Head of caudate nucleus (tissue), 42 donors: ENCODE data around the gene ARGLU1.

Experiments used
- DNase-seq, 42 donors: peaks; one replicate each; pipeline versions ENCODE4 v3.0.0 to v3.0.0-alpha.2; 2020 to 2021; ENCODE audit warnings: mixed read lengths in 7 of 42
- intact Hi-C: fragments of 100-400 bp; cut with DNase I; formaldehyde crosslinking; loops from one replicate; pipeline ENCODE4 v1.15.0; 2022

The ARGLU1 gene

DNA sequence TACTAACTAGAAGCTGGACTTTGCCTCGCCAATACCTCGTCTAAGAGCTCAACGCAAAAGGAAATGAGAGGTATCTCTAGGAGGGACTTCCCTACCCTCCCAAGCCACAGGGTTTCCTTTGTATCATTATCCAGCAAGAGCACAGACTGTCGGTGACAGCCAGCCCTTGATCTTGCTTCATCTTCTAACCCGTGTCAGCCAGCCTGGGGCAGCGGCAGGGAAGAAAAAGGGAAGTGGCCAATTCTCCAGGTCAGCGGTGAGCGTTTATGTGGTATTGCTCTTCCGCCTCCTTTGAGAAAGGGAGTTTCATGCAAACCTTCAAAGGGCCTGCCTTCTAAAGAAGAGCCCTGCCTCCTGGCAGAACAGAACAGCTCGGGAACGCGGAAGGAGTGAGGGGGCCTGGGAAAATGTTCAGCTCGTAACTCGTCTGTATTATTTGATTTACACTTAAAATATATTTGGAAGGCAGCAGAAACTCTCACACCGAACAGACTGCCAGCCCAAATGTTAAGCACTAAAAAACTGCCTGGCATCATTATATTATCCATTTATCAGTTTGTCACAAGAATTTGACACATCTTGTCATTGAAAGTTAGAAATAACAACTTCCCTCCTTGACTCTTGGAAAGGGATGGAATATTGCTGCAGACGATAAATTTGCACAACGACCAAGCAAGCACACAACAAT lies 74.3 kb downstream of the ARGLU1 start:
- intact Hi-C loops: no loop called here
- DNase-seq: peak in 12 of 42 donors; percentile 33 to 57 (median 45)

GRCh38 chr13:106492588-106493475 lies 75.1 kb downstream of the ARGLU1 start:
- no peak for DNase-seq
- intact Hi-C loops: no loop called here

DNA sequence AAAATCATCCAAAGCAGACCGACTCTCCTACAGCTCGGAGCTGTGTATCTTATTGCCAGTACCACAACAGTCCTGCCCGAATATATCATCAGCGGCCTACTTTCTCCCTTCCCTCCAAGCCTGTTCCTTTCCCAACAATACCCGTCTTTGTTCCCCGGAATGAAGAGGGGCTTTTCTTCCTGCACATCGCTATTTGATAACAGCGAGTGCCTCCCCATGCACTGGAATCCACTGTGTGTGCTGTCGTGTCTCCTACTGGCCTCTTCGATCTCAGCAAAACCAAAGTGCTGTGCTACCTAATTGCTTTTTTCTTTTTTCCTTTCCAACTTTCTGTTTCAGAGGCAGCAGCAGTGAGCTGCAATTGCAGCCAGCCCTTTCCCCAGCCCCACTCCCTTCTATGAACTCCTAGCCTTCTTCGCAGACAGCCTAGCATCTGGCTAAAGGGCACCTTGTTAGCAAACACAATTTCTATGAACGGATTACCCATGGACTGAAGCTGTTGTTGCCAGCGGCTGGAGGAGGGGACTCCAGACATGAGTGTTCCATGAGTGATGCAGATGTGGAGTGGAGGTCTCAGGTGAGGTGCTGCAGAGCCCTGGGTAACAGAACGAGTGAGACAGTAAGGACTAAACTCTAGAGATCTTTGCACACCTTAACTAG lies 75.9 kb downstream of the ARGLU1 start:
- DNase-seq: peak in 39 of 42 donors; percentile 43 to 91 (median 77)
- intact Hi-C loops: no loop called here
